ENCODE measurements around the gene TAS1R3. TPM values are rescaled to one million over a fixed set of nuclear protein-coding genes. Genes with fewer than 3 reads are reported as not detected.

Gene TAS1R3
- total and polyA plus RNA-seq, 10 of the 15 experiments (the other 5 are each of a cell fraction or from before 2014, with no cell fraction given), result 0.04 to 0.51 (median 0.08) TPM; not detected in 3

GRCh38 chr1:1284221-1285101 is 46.6 kb upstream of the TAS1R3 start (continued):
- no peak for TF ChIP-seq MLLT1 (IDR thresholded peaks at IDR 0.05)
- no peak for TF ChIP-seq NBN (IDR thresholded peaks at IDR 0.05)

GRCh38 chr1:1285102-1285571 is 45.9 kb upstream of the TAS1R3 start:
- H3K27ac ChIP-seq (ENCODE audit: control insufficient read depth, insufficient read depth), result no peak overlapping the region
- SMC1A ChIA-PET (ENCODE audit: uncharacterized antibody, unreplicated experiment), result no interaction called here
- ATAC-seq, result no peak
- H3K4me3 ChIP-seq, result no peak overlapping the region
- CTCF ChIA-PET, result no interaction called here
- no peak overlapping the region for H3K4me2 ChIP-seq (ENCODE audit: control insufficient read depth, insufficient read depth)
- H4K20me1 ChIP-seq (ENCODE audit: control insufficient read depth, insufficient read depth), result no peaks in the 10 kb centered on the region
- BruUV-seq (replicated peaks), result no TSS peak
- no peak overlapping the region for H2AFZ ChIP-seq (ENCODE audit: control insufficient read depth, low read depth, low read length)
- intact Hi-C loops (cut with micrococcal nuclease; ENCODE audit: unreplicated experiment), result no loop called here
- no peaks in the 10 kb centered on the region for H3K27me3 ChIP-seq (replicated peaks in 1 of 2; ENCODE audit: control insufficient read depth in 2 of 2, insufficient read depth in 2 of 2, low read length in 1 of 2)
- RAD21 ChIA-PET (ENCODE audit: unreplicated experiment), result no interaction called here
- H3K9ac ChIP-seq (ENCODE audit: control insufficient read depth, insufficient read depth, low read length), result no peak overlapping the region
- no peaks in the 10 kb centered on the region for H3K79me2 ChIP-seq (ENCODE audit: control insufficient read depth, insufficient read depth, low read length)
- POLR2A ChIA-PET, result interaction anchor here (1.0 kb wide), 1 partner anchor 271 kb away, joined by 3 read pairs; no protein-coding TSS in a partner anchor
- no peaks in the 10 kb centered on the region for H3K9me3 ChIP-seq (replicated peaks; ENCODE audit: control insufficient read depth, insufficient read depth, low read length)
- no peak for FAIRE-seq
- no peaks in the 10 kb centered on the region for H3K36me3 ChIP-seq (ENCODE audit: control insufficient read depth in 2 of 2, insufficient read depth in 2 of 2, low read length in 1 of 2)
- 54% methylated on average over 22 of the region's 22 CpGs for WGBS (ENCODE audit: insufficient coverage, insufficient replicate concordance, low lambda C conversion rate, missing lambda C conversion rate)
- in situ Hi-C loops (cut with MboI), result no loop called here
- DNase-seq (ENCODE audit: low read depth, low spot score), result no peak
- H3K4me1 ChIP-seq (ENCODE audit: control insufficient read depth, insufficient read depth, low read length), result no peaks in the 10 kb centered on the region
- TF ChIP-seq RBBP5 (conservative IDR thresholded peaks at IDR 0.05), result no peak
- TF ChIP-seq ASH2L (IDR thresholded peaks at IDR 0.05; ENCODE audit: borderline replicate concordance, low read depth), result no peak
- no peak for TF ChIP-seq SUZ12 (IDR thresholded peaks at IDR 0.05; ENCODE audit: unreplicated experiment)
- no peak for TF ChIP-seq POLR2AphosphoS5 (IDR thresholded peaks at IDR 0.05; ENCODE audit: low read length)
- TF ChIP-seq TARDBP (IDR thresholded peaks at IDR 0.05; ENCODE audit: borderline replicate concordance), result no peak
- no peak for TF ChIP-seq SIX5 (IDR thresholded peaks at IDR 0.05; ENCODE audit: low read depth, low read length, severe bottlenecking)
- TF ChIP-seq HDAC6 (IDR thresholded peaks at IDR 0.05; ENCODE audit: unreplicated experiment), result no peak
- TF ChIP-seq BHLHE40 (IDR thresholded peaks at IDR 0.05; ENCODE audit: borderline replicate concordance in 1 of 2, low read depth in 2 of 2, low read length in 1 of 2), result no peak
- no peak for TF ChIP-seq MYB (IDR thresholded peaks at IDR 0.05; ENCODE audit: borderline replicate concordance, low read depth, low read length)
- TF ChIP-seq MLLT1 (IDR thresholded peaks at IDR 0.05), result no peak
- TF ChIP-seq ATF2 (IDR thresholded peaks at IDR 0.05; ENCODE audit: low read length), result no peak
- TF ChIP-seq ZZZ3 (IDR thresholded peaks at IDR 0.05; ENCODE audit: control insufficient read depth, insufficient read length, low read depth), result no peak
- no peak for TF ChIP-seq SKIL (IDR thresholded peaks at IDR 0.05; ENCODE audit: low read depth, poor library complexity, severe bottlenecking)

Data from GM12878 (cell line).